GM18861 (cell line): Measurements from ENCODE around the gene DNAH17.

Source experiments
- ATAC-seq: cut with Tn5 transposase; IDR thresholded peaks from one replicate; pipeline ENCODE4 v1.9.1; 2021; ENCODE audit not compliant: unreplicated experiment

The DNAH17 gene

DNA sequence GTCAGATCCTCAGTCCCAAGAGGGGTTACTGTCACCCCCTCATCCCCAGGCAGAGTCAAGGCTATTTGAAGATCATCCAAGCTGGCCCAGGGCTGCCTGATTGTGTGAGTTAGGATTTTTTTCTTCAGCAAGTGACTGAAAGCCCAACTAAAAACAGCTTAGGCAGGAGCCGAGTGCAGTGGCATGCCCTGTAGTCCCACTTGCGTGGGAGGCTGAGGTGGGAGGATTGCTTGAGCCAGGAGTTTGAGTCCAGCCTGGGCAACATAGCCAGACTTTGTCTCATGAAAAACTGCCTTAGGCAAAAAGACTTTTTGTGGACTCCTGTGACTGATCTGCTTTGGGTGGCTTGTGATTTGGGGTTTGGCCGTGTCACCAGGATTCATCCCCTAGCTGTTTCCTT, 178.8 kb downstream of the DNAH17 start:
- no peak for ATAC-seq

DNA sequence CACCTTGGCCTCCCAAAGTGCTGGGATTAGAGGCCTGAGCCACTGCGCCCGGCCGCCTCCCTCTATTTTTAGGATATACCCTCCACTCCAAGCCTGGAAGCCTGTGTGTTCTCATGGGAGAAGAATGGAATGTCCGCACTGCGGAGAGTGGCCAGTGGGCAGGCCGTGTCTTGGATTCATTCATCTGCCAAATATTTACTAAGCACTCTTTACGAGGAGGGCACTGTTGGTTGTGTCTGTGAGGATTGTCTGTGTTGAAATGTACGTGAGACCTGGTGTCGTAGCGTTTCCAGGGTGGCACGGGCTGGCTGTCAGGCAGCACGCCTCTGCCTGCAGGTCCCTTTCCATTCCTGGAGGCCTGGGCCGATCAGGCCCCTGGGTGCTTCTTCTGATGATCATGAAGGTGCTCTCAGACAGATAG, 179.5 kb downstream of the DNAH17 start:
- ATAC-seq: no peak

DNA sequence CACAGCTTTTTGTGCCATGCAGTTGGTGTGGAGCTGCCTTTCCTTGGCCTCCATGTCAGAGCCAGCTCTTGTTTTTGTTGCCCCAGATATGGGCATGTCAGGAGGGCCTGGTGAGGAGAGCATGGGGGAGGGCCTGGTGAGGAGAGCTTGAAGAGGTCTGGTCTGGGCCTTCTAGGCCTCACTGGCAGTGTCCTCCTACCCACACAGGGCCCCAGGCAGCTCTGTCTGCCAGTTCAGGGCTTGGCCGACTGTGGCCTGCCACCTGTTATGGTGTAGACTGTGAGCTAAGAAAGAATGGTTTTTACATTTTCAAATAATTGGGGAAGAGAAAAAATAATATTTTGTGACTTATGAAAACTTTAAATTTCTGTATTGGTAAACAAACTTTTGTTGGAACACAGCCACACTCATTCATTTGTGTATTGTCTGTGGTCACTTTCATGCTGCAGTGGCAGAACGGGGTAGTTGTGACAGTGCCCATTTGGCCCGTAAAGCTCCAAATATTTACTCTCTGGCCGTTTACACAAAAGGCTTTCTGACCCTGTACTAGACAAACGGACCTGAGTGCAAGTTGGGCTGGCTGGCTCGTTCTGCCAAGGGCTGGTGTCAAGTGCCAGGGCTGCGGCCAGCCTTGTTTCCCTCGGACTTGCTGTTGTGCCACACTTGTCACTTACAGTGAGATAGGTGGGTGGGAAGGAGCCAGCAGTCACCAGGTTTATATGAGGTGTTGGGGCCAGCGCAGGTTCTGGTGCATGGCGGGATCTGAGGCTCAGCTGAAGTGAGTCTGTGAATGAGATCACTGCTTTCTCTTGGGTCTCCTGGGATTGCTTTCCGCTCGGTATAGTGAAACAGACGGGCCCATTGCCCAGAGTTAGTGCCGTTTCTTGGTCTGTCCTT, 180.5 kb downstream of the DNAH17 start:
- no peak for ATAC-seq

DNA sequence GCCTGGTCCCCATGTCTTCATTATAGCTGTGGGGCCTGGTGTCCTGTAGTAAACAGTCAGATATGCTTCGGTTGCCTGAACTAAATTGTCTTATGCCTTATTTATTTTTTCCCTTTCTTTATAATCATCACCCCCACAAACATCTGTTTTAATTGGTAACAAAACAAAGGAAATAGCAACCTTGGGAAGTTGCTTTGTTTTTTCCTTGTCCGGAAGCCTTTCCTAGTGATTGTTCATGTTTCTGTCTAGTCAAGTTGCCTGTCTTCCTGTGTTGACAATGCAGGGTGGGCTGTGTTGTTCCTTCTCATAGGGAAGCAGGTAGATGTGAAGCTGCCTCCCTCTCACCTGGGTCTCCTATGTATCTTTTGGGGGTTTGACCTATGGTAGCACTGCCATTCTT, 182.0 kb downstream of the DNAH17 start:
- ATAC-seq: no peak

DNA sequence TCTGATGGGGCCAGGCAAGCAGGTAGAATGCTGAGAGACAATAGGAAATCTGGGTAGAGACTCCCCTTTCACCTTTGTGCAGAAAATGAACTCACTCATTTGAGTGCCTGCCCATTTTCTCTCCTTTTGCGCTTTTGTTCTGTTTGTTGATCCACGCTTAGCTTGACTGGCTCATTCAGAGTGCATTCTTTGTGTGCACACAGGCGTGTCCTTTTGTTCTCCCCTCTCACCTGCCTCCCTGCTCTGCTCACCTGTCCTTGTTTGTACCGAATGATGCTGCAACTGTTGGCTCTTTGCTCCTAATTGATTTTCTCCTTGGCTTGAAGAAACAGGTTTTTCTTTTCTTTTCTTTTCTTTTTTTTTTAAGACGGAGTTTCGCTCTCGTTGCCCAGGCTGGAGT, 183.0 kb downstream of the DNAH17 start:
- ATAC-seq: no peak

DNA sequence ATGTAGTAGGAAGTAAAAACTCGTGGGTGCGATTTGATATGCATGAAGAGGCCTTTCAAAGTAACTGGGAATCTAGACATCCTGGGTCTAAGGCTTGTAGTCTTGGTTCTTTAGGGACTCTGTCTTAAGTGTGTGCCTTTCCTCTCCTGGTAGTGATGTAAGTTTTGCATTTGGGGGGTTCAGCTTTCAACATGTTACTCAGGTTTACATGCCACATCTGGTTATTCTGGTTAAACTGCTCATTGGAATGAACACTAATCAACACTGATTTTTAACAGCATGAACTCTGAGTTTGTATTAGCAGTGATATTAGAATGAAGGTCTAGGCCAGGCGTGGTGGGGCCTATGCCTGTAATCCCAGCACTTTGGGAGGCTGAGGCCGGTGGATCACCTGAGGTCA, 183.6 kb downstream of the DNAH17 start:
- no peak for ATAC-seq

DNA sequence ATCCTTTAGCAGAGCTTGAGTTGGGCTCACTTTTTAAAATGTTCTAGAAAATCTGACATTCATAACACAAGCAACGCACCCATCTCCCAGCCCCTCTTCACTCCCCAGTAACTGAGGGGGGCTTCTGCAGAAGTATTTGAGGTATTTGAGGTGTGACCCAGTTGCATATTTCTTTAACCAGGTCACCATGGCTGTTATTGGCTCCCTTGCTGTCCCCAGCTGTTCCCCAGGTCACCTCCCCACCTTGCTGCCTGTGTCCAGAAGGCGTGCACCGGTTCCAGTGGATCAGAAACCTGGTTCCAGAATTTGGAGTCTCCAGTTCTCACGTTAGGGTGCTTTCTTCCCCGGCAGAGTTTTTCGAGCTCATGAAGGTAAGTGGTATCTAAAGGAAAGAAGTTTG, 184.9 kb downstream of the DNAH17 start:
- ATAC-seq: no peak

DNA sequence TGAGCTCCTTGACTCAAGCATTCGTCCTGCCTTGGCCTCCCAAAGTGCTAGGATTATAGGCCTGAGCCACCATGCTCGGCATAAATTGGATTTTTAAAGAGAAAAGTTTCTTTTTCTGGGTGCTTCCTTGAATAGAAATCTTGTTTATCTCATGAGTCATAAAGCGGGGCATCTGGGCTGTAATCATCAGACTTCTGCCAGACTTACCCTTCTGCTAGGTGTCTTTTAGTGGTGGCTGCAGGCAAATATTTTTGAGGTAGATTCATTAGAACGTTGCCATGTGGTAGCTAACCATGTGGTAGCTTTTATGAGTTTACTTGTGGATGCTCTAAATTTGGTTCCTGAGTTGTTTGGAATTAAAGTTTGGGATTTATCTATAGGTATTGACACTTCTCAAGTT, 185.4 kb downstream of the DNAH17 start:
- ATAC-seq: no peak

DNA sequence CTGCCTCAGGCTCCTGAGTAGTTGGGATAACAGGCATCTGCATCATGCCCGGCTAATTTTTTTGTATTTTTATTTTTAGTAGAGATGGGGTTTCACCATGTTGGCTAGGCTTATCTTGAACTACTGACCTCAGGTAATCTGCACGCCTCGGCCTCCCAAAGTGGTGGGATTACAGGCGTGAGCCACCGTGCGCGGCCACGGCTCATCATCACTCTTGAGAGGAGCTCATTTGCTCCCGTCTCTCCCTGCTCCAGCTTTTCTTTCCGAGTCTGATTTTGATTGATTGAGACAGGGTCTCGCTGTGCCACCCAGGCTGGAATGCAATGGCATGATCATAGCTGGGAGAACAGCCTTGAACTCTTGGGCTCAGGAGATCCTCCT, 186.2 kb downstream of the DNAH17 start:
- no peak for ATAC-seq

DNA sequence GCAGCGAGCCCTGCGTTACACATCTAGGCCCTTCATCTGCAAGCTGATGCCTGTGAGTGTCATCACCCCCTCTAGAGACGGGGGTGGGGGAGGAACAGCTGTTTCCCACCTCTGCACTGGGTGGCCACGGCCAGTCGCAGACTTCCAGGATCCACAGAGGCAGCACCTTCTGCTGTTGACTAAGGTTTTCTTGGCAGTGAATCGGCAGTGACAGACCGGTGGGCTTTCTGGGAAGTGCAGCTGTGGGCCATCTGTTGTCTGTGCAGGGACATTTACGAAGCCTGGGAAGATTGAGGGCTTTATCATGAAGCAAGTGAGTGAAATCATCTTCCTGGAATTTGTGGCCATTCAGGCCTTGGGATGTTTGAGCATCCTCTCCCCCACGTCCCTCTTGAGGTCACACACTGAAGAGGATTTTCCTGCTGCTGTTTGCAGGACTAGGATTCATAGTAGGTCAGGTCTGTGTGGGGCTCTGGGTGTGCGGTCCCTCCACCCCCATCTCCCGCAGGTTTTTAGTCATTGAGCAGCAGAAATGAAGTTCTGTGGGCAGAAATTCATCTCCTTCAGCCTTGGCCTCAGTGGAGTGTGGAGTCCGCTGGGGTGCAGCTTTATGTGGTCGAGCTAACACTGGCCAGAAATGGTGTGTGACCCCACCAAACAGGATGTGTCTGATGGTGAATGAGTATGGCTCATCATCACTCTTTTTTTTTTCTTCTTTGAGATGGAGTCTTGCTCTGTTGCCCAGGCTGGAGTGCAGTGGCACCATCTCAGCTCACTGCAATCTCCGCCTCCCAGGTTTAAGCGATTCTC, 186.8 kb downstream of the DNAH17 start:
- ATAC-seq: no peak

DNA sequence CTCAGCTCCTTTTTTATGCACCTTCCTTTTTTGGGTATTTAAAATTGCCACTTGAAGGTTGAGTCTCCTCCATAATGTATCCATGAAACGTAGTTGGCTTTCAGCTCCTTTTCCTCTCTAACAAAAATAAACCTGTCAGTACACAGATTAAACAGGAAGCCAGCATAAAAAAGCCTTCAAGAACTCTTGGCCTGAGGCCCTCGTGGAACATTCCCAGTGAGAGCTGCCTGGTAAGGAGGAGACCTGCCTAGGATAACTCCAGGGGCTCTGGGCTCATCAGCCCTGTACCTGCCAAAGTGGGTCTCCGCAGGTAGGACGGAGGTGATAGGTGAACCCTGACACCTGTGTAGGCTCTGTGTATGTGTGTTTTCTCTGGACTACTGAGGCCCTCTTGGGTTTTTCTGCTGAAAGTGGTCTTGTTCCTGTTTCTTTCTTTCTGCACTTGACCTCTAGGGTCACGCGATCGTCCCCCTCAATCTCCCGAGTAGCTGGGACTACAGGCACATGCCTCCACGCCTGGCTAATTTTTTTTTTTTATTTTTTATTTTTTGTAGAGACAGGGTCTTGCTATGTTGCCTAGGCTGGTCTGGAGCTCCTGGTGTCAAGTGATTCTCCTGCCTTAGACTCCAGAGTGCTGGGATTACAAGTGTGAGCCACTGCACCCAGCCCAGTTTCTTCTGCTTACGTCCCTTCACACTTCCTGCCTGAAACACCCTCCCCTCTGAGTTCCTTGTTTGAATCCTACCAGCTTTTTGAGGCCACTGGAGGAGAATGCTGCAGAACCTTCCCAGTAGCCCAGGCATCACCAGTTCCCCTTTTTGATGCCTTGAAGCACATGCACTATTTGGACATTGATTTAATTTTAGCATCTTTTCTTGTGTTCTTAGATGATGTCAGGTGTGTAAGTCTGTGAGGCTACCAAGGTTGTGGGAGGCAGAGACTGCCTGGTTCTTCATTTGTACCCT, 188.9 kb downstream of the DNAH17 start:
- peak; percentile 32 for ATAC-seq

DNA sequence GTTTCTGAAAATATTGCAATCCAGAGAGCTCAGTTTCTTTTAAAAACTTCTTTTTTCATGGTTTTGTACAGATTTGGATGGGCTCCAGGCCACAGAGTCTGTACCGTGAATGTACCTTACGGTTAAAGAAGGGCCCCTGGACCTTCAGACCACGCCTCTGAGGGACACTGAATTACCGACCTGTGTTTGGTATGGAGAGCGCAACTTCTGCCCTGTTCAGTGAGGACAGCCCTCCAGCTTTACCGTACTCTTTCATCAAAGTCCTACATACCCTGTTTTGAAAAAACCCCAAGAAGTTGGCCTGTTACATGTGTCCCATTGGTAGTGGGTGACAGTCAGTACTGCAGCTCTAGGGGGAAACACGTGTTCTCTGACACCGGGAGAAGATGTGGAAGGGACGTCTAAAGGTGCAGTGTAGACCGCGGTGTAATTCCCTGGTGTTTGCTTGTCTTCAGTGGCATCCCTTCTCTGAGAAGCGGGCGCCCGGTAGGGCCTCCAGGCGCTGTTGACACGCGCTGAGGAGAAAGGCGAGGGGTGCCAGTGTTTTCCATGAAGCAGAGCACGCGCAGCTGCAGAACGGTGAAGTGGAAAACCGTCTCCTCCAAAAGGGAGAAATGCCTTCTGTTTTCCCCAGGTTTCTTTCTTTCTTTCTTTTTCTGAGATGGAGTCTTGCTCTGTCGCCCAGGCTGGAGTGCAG, 192.6 kb downstream of the DNAH17 start:
- no peak for ATAC-seq

DNA sequence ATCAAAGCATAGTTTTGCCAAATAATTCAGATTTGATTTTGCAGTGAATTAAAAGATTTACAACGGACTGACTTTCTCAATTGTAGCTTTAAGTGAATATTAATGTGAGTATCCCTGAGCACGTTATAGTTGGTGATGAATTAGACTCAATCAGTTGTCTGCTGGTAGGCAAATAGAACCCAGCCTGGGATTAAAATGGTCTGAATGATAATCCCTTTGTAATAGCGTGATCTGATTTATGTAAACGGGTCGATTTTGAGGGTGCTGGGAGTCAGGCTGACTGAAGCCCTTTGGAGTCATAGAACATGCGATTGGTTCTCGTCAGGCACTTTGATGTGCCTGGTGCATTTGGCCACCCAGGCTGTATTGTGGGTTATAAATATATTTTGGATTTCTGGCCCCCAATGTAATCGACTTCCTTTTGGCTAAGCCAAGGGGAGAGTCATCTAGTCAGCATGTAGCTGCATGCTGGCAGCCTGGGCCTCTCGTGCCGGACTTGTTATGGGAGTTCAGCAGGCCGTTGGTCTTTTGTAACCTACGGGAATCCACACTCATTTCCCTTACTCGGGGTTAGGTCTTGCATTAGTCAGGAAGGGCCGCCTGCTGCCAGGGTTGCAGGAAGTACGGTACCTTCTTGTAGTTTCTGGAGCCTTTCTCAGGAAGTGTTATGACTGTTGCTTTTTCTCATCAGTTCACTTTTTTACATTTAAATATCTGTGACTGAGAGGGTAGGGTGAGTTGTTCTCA, 193.3 kb downstream of the DNAH17 start:
- peak; percentile 27 for ATAC-seq

DNA sequence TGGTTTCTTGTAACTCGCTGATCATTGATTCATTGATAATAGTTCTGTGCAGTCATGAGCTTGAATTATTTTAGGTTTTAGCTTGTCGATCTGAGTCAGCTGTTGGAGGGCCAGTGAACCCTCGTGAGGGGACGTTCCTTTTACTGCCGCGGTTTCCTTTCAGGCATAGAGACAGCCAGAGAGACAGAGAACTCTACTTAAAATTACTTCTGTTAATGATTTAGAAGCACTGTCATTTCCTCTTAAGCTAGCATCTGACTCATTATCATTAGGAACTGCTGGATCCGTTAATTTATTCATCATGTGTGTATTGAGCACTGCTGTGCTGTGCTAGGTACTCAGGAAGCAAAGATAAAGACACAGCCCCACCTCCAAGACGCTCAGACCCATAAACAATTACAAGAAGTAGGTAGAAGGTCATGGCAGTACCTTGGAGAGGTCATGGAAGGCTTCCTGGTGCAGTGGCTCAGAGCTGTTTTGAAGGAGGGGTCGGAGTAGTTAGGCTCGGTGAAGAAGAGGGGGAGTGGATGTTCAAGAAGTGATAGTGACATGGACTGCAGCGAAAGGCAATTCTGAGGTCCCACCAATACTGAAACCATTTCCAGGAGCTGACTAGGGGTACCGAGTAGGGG, 195.5 kb downstream of the DNAH17 start:
- ATAC-seq: peak; percentile 38

DNA sequence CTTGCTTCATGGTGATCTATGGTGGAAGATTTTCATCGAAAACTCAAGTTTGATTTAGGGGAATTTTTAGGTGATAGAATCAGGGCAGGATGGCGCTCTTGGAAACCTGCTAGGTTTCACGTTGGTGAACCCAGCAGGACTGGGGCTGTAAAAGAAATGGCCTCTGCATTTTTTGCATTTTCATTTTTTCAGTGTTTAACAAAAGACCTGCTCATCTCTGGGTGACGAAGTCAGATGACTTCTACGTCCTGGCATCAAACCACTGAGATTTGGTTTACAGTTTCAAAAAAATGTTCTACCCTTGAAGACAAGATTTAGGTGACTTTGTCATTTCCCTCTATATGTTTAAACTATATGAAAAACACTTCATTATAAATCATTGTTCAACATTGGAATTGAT, 196.8 kb downstream of the DNAH17 start:
- ATAC-seq: no peak

DNA sequence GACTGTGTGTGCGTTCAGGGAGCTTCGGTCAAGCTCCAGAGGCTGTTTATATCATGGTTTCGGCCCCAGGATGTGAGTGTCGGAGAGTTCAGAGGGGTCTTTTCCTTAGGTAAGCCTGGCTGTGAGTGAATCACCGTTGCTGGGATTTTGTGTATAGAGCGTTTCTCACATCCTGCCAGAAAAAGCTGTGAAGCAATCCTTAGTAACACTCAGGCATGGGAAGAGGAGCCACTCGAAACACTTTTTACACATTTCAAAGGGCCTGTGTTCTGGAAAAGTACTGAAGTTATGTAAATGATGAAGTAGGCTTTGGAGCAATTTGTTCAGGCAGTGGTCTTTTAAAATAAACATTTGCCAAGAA, 198.1 kb downstream of the DNAH17 start:
- ATAC-seq: no peak

DNA sequence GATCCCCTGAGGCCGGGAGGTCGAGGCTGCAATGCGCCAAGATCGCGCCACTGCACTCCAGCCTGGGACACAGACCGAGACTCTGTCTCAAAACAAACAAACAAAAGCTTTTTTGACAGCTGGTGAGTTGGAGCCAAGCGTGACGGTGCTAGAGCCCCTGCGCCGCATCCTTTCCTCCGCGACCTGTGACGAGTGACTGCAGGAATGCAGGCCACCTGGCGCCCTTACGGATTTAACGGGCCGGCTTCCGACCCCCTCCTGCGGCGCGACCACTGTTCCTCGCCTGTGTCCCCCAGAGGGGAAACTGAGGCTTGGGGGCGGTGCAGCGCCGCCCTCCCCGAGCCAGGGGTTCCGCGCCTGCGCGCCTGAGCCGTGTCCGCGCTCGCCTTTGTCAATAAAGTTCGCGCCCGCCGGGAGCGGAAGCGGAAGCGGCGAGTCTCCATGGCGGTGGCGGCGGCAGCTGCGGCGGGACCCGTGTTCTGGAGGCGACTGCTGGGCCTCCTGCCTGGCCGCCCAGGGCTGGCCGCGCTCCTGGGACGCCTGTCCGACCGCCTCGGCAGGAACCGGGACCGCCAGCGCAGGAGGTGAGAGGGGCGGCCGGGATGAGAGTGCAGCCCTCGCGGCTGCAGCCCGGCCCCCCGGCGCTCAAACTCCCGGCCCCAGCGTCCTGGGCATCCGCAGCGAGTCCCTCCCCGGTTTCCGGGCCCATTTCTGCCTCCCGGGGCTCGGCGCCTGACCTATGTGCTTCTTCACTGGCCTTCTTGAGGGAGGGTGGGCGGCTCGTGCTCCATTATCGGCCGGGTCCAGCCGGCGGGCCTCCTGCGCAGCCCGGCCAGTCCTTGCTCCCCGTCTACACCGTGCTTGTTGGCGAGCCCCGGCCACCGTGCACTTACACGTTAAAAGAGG, 198.7 kb downstream of the DNAH17 start, which contains the start of gene PGS1:
TSS of gene PGS1 (plus strand) at position 425 of the 906 bp plus-strand sequence. CDS start at position 442, 17 bp downstream.
- ATAC-seq: peak; percentile 41

DNA sequence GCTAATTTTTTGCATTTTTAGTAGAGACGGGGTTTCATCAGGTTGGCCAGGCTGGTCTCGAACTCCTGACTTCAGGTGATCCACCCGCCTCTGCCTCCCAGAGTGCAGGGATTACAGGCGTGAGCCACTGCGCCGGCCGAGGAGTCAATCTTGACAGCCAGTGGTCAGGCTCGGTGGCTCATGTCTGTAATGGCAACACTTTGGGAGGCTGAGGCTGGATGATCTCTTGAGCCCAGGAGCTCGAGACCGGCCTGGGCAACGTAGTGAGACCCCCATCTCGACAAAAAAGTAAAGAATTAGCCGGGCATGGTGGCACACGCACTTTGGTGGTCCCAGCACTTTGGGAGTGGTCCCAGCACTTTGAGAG, 199.4 kb downstream of the DNAH17 start:
- ATAC-seq: no peak
